ENCODE results near the gene OSBPL6. TPM values are rescaled to one million over a fixed set of nuclear protein-coding genes. Genes with fewer than 3 reads are reported as not detected.

OSBPL6 gene
- total RNA-seq, 1 experiment from 2014 or later: 4.6 TPM

- Histone ChIP-seq H4K91ac (ENCODE audit: insufficient read length, low read depth, low read length) (no peak overlapping the region), H3K27ac (ENCODE audit: insufficient read length, low read depth, low read length) (no peak overlapping the region), H2BK12ac (ENCODE audit: insufficient read length, low read depth, low read length) (no peak overlapping the region), H2BK5ac (ENCODE audit: insufficient read length, low read length) (no peak overlapping the region), H3K27me3 (ENCODE audit: insufficient read depth, low read length) (no peaks in the 10 kb centered on the region), H3K79me1 (ENCODE audit: insufficient read depth, low read depth, low read length, poor library complexity, severe bottlenecking) (no peaks in the 10 kb centered on the region), H3K79me2 (ENCODE audit: insufficient read depth, low read length) (no peaks in the 10 kb centered on the region), H3K4ac (ENCODE audit: low read depth, low read length) (no peak overlapping the region), H2BK15ac (ENCODE audit: low read depth, low read length) (no peak overlapping the region), H3K23me2 (ENCODE audit: insufficient read length, low read depth, low read length, poor library complexity, severe bottlenecking) (no peaks in the 10 kb centered on the region), H3K9me3 (ENCODE audit: control insufficient read depth, low read depth, low read length) (no peaks in the 10 kb centered on the region), H3K23ac (ENCODE audit: insufficient read length, low read depth, low read length) (no peak overlapping the region), H2AFZ (ENCODE audit: low read length) (no peak overlapping the region), H2AK5ac (ENCODE audit: insufficient read length, low read length) (no peak overlapping the region), H3K56ac (ENCODE audit: insufficient read length, low read depth, low read length) (no peak overlapping the region), H3K18ac (ENCODE audit: insufficient read length, low read depth, low read length) (no peak overlapping the region), H2BK120ac (ENCODE audit: low read depth, low read length, poor library complexity, severe bottlenecking) (no peak overlapping the region), H3K9ac (ENCODE audit: extremely low read depth, insufficient read length, low read length) (no peak overlapping the region), H3K4me2 (ENCODE audit: insufficient read depth, insufficient read length, low read length) (no peak overlapping the region), H3T11ph (ENCODE audit: low read length) (no peak overlapping the region), H3K14ac (ENCODE audit: insufficient read depth, low read length) (no peak overlapping the region), H4K5ac (ENCODE audit: insufficient read length, low read depth, low read length) (no peak overlapping the region), H3K4me1 (ENCODE audit: insufficient read depth, low read length) (no peaks in the 10 kb centered on the region), H4K8ac (replicated peaks; ENCODE audit: insufficient read length, low read depth, low read length) (no peak overlapping the region), H4K20me1 (ENCODE audit: control insufficient read depth, insufficient read depth, insufficient read length) (no peaks in the 10 kb centered on the region), H2BK20ac (ENCODE audit: low read depth, low read length, poor library complexity, severe bottlenecking) (no peak overlapping the region)
- Mint-ChIP-seq H3K4me1 (no peaks in the 10 kb centered on the region), H3K36me3 (ENCODE audit: insufficient read depth in 1 of 3, low read depth in 3 of 3) (no peaks in the 10 kb centered on the region), H3K4me3 (no peak overlapping the region), H3K9me3 (no peaks in the 10 kb centered on the region), H3K27ac (no peak overlapping the region), H3K27me3 (ENCODE audit: low read depth) (no peaks in the 10 kb centered on the region)
- no peak for DNase-seq
- TF ChIP-seq CTCF (conservative IDR thresholded peaks at IDR 0.05): no peak
Measured at GRCh38 chr2:178335230-178335629, 140.9 kb downstream of the OSBPL6 start.

All from H9 (cell line).